Mesenchymal stem cell (in vitro differentiated cells and primary cell): ENCODE data around the gene MYLK2.

Experiments used
- DNase-seq: peaks from one replicate; pipeline ENCODE4 v3.0.0-alpha.2; 2013
- H2AFZ ChIP-seq: one replicate; pipeline ENCODE4 v1.6.1; 2013; ENCODE audit warnings: low read depth, mild to moderate bottlenecking, control low read depth, inconsistent platforms, low read length, moderate library complexity
- H2AK5ac ChIP-seq: 2 replicates; pipeline ENCODE4 v1.6.1; 2013; ENCODE audit warnings: low read length, moderate library complexity, mild to moderate bottlenecking, inconsistent platforms; ENCODE audit not compliant: severe bottlenecking
- H2BK120ac ChIP-seq: one replicate; pipeline ENCODE4 v1.6.1; 2013; ENCODE audit warnings: low read depth, mild to moderate bottlenecking, inconsistent platforms, low read length, moderate library complexity
- H2BK12ac ChIP-seq, 2 experiments: one replicate each; pipeline ENCODE4 v1.6.1; 2013; ENCODE audit warnings: inconsistent platforms in 2 of 2, low read length in 2 of 2, mild to moderate bottlenecking in 2 of 2, moderate library complexity in 2 of 2, control low read depth in 1 of 2
- H2BK15ac ChIP-seq: one replicate; pipeline ENCODE4 v1.6.1; 2013; ENCODE audit warnings: mild to moderate bottlenecking, low read depth, inconsistent platforms; ENCODE audit not compliant: poor library complexity, severe bottlenecking
- H2BK5ac ChIP-seq: 2 replicates; pipeline ENCODE4 v1.6.1; 2013; ENCODE audit warnings: low read depth, mild to moderate bottlenecking, low read length, control low read depth, inconsistent platforms; ENCODE audit not compliant: poor library complexity, severe bottlenecking
- H3K14ac ChIP-seq, 2 experiments: one replicate each; pipeline ENCODE4 v1.6.1; 2013; ENCODE audit warnings: inconsistent platforms in 2 of 2, low read length in 2 of 2, control low read depth in 1 of 2, mild to moderate bottlenecking in 1 of 2, moderate library complexity in 1 of 2
- H3K18ac ChIP-seq, 2 experiments: one replicate each; pipeline ENCODE4 v1.6.1; 2013; ENCODE audit warnings: inconsistent platforms in 2 of 2, low read length in 2 of 2, control low read depth in 1 of 2, low read depth in 1 of 2, mild to moderate bottlenecking in 1 of 2
- H3K23ac ChIP-seq, 2 experiments: one replicate each; pipeline ENCODE4 v1.6.1; 2013; ENCODE audit warnings: inconsistent platforms in 2 of 2, low read length in 2 of 2, mild to moderate bottlenecking in 2 of 2, moderate library complexity in 2 of 2, control low read depth in 1 of 2
- H3K27ac ChIP-seq: 2 replicates; pipeline ENCODE4 v1.5.1; 2013; ENCODE audit warnings: mild to moderate bottlenecking, moderate library complexity, low read length, control low read depth, inconsistent platforms; ENCODE audit not compliant: poor library complexity, severe bottlenecking
- H3K27me3 ChIP-seq, 2 experiments: 2 replicates each; pipeline versions ENCODE4 v1.6.1 to v1.7.0; 2013; ENCODE audit warnings: low read length in 2 of 2, mild to moderate bottlenecking in 2 of 2, moderate library complexity in 2 of 2, control low read depth in 1 of 2, inconsistent platforms in 1 of 2; ENCODE audit not compliant: control insufficient read depth in 1 of 2, insufficient read depth in 1 of 2
- H3K36me3 ChIP-seq, 2 experiments: 2 replicates each; pipeline versions ENCODE4 v1.6.1 to v1.7.0; 2013; ENCODE audit warnings: low read length in 2 of 2, control low read depth in 1 of 2, inconsistent platforms in 1 of 2, low read depth in 1 of 2, mild to moderate bottlenecking in 1 of 2; ENCODE audit not compliant: insufficient read depth in 2 of 2, control insufficient read depth in 1 of 2
- H3K4ac ChIP-seq, 2 experiments: one replicate each; pipeline ENCODE4 v1.6.1; 2013; ENCODE audit warnings: inconsistent platforms in 2 of 2, low read length in 2 of 2, mild to moderate bottlenecking in 2 of 2, moderate library complexity in 2 of 2, control low read depth in 1 of 2, low read depth in 1 of 2
- H3K4me1 ChIP-seq: 2 replicates; pipeline ENCODE4 v1.6.1; 2013; ENCODE audit warnings: low read depth, low read length, control low read depth; ENCODE audit not compliant: control insufficient read depth, insufficient read depth
- H3K4me2 ChIP-seq: 2 replicates; pipeline ENCODE4 v1.6.1; 2013; ENCODE audit warnings: low read length, mild to moderate bottlenecking, inconsistent platforms; ENCODE audit not compliant: poor library complexity, severe bottlenecking
- H3K4me3 ChIP-seq, 2 experiments: 2 replicates each; pipeline versions ENCODE4 v1.5.1 to v1.7.0; 2013; ENCODE audit warnings: low read length in 2 of 2, mild to moderate bottlenecking in 2 of 2, control low read depth in 1 of 2, low read depth in 1 of 2; ENCODE audit not compliant: insufficient read depth in 1 of 2
- H3K79me1 ChIP-seq: replicated peaks from 2 replicates; pipeline ENCODE4 v1.6.1; 2013; ENCODE audit warnings: mild to moderate bottlenecking, control low read depth, low read length, inconsistent platforms; ENCODE audit not compliant: poor library complexity, severe bottlenecking
- H3K9ac ChIP-seq: 2 replicates; pipeline ENCODE4 v1.7.0; 2013; ENCODE audit warnings: mild to moderate bottlenecking, low read length, moderate library complexity
- H3K9me3 ChIP-seq: 2 replicates; pipeline ENCODE4 v1.7.0; 2013; ENCODE audit warnings: mild to moderate bottlenecking, low read length; ENCODE audit not compliant: control insufficient read depth
- H4K8ac ChIP-seq: one replicate; pipeline ENCODE4 v1.6.1; 2013; ENCODE audit warnings: inconsistent platforms, mild to moderate bottlenecking, low read length, moderate library complexity
- H4K91ac ChIP-seq: one replicate; pipeline ENCODE4 v1.6.1; 2013; ENCODE audit warnings: mild to moderate bottlenecking, low read length, inconsistent platforms
- WGBS: methylation state at CpG from one replicate; pipeline ENCODE4 v1.1.7; 2013; ENCODE audit warnings: mixed read lengths; 5-methylcytosine and 5-hydroxymethylcytosine counted together

Gene MYLK2

DNA sequence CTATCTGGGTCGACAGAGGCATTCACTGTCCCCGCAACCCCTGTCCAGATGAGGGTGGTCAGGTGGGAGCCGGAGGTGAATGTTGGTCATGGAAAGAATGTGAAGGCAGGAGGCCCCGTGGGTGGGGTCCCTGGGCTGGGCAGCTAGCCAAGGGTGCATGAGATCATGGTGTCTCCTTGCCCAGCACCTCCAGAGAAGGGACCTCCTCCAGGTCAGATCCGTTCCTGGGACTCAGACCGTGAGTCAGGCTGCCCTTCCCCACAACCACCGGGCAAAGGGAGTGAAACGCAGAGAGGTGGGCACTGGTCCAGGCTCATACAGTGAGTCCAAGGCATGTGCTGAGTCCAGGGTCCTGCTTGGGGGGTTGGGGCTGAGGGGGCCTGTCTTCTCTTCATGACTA is 22.8 kb downstream of the MYLK2 start:
- H3K9me3 ChIP-seq, result no peaks in the 10 kb centered on the region
- 69% methylated on average over 8 of the region's 8 CpGs for WGBS

DNA sequence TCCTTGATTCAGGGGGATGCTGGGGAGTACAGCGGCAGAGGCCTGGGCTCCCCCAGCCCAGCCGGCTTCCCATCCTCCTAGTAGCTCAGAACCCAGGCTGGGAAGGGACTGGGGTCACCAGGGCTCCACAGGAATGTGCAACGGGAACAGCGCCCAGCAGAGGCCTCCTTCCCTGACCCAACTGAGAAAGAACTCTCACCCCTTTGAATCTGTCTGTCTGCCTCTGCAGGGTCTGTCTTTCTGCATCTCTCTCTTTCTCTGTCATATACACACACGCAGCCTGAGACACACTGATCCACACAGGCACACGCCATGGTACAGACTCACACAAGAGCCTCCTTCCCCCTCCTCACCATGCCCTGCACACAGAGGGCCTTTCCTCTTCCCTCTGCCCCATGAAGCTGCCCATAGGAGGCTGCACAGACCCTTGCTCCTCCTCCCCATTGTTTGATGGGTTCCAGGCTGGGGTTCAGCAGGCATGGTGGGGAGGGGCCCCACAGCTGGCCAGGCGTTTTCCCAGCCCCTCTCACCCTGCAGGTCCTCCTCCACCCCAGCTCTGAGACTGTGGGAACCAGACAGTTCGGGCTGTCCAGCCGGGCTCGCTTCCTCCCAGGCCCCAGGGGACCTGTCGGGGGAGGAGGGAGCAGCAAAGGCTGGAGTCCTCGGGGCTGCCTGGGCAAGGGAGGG is 23.5 kb downstream of the MYLK2 start:
- peak overlapping the region; percentile 5 for H3K4me2 ChIP-seq
- H3K4ac ChIP-seq, result peak overlapping the region in 1 of 2 experiments; percentile 13
- no peak overlapping the region for H3K9ac ChIP-seq
- H2AK5ac ChIP-seq, result peak overlapping the region; percentile 17
- peak overlapping the region; percentile 21 for H2BK120ac ChIP-seq
- WGBS, result 29% methylated on average over 10 of the region's 12 CpGs
- no peak overlapping the region for H3K4me3 ChIP-seq
- peak overlapping the region; percentile 60 for H3K27ac ChIP-seq
- peak overlapping the region; percentile 61 for H4K8ac ChIP-seq
- H2BK12ac ChIP-seq, result peak overlapping the region; percentile 7 to 23
- peak overlapping the region; percentile 13 to 81 for H3K18ac ChIP-seq
- no peaks in the 10 kb centered on the region for H3K79me1 ChIP-seq
- peaks cover 0 to 3% of the 10 kb centered on the region in 2 experiments for H3K36me3 ChIP-seq
- H2AFZ ChIP-seq, result no peak overlapping the region
- H3K4me1 ChIP-seq, result peaks cover 69% of the 10 kb centered on the region
- peaks cover 9 to 60% of the 10 kb centered on the region in 2 experiments for H3K27me3 ChIP-seq
- H3K23ac ChIP-seq, result no peak overlapping the region
- DNase-seq, result peak; percentile 80
- H2BK15ac ChIP-seq, result no peak overlapping the region
- peak overlapping the region; percentile 20 for H2BK5ac ChIP-seq
- peak overlapping the region in 1 of 2 experiments; percentile 5 for H3K14ac ChIP-seq
- H3K9me3 ChIP-seq, result no peaks in the 10 kb centered on the region
- H4K91ac ChIP-seq, result peak overlapping the region; percentile 78

More for the DNA sequence above, 22.8 kb downstream of the MYLK2 start:
- no peak overlapping the region for H3K9ac ChIP-seq
- no peak overlapping the region for H2BK12ac ChIP-seq
- H2BK15ac ChIP-seq, result peak overlapping the region; percentile 30
- H3K4me2 ChIP-seq, result peak overlapping the region; percentile 5
- H3K27me3 ChIP-seq, result peaks cover 2 to 60% of the 10 kb centered on the region in 2 experiments
- H3K4ac ChIP-seq, result no peak overlapping the region
- no peak overlapping the region for H2BK120ac ChIP-seq
- H2BK5ac ChIP-seq, result peak overlapping the region; percentile 19
- peak overlapping the region; percentile 91 for H2AK5ac ChIP-seq
- H3K79me1 ChIP-seq, result no peaks in the 10 kb centered on the region
- H3K4me3 ChIP-seq, result no peak overlapping the region
- no peak overlapping the region for H3K23ac ChIP-seq
- peak overlapping the region; percentile 60 for H3K27ac ChIP-seq
- H3K4me1 ChIP-seq, result peaks cover 75% of the 10 kb centered on the region
- no peak overlapping the region for H2AFZ ChIP-seq
- no peak overlapping the region for H4K8ac ChIP-seq
- H3K36me3 ChIP-seq, result peaks cover 0 to 3% of the 10 kb centered on the region in 2 experiments
- DNase-seq, result peak; percentile 43
- H4K91ac ChIP-seq, result no peak overlapping the region
- H3K18ac ChIP-seq, result peak overlapping the region in 1 of 2 experiments; percentile 49
- H3K14ac ChIP-seq, result peak overlapping the region in 1 of 2 experiments; percentile 47

- no peak overlapping the region for H3K9ac ChIP-seq
- no peak overlapping the region for H3K4me2 ChIP-seq
- H3K4me3 ChIP-seq, result no peak overlapping the region
- peak overlapping the region; percentile 14 for H2AK5ac ChIP-seq
- no peaks in the 10 kb centered on the region for H3K79me1 ChIP-seq
- peaks cover 62% of the 10 kb centered on the region for H3K4me1 ChIP-seq
- H2BK120ac ChIP-seq, result no peak overlapping the region
- H2BK12ac ChIP-seq, result no peak overlapping the region
- H3K27ac ChIP-seq, result peak overlapping the region; percentile 60
- WGBS, result 68% methylated on average over 6 of the region's 6 CpGs
- peak overlapping the region; percentile 20 for H2BK5ac ChIP-seq
- H3K9me3 ChIP-seq, result no peaks in the 10 kb centered on the region
- H3K18ac ChIP-seq, result peak overlapping the region in 1 of 2 experiments; percentile 81
- H3K4ac ChIP-seq, result no peak overlapping the region
- H3K27me3 ChIP-seq, result peaks cover 16 to 64% of the 10 kb centered on the region in 2 experiments
- no peak overlapping the region for H3K14ac ChIP-seq
- no peak for DNase-seq
- H2BK15ac ChIP-seq, result no peak overlapping the region
- peaks cover 0 to 3% of the 10 kb centered on the region in 2 experiments for H3K36me3 ChIP-seq
- H2AFZ ChIP-seq, result no peak overlapping the region
- peak overlapping the region; percentile 3 for H4K91ac ChIP-seq
- no peak overlapping the region for H3K23ac ChIP-seq
- H4K8ac ChIP-seq, result no peak overlapping the region
Measured at GRCh38 chr20:31843288-31843687, 24.1 kb downstream of the MYLK2 start.

DNA sequence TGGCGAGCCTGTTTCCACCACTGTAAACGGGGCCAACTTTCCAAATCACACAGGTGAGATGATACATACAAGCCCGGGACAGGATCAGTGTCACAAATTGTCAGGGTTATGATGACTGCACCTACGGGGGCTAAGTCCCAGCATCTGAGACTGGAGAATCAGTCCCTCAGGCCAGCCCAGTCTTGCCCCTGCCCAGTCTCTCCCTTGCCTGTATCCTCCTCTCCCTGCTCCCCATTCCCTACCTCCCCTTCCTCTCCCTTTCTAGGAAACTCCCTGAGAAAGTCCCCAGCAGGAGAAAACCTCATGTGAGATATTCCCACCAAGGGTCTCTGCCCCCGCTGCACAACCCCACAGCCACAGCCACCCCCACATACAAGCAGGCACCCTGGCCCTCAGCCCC is 24.7 kb downstream of the MYLK2 start:
- H3K4ac ChIP-seq, result no peak overlapping the region
- H3K9me3 ChIP-seq, result no peaks in the 10 kb centered on the region
- H3K14ac ChIP-seq, result no peak overlapping the region
- no peak overlapping the region for H2AFZ ChIP-seq
- H3K23ac ChIP-seq, result no peak overlapping the region
- H2BK12ac ChIP-seq, result no peak overlapping the region
- no peak overlapping the region for H3K18ac ChIP-seq
- H3K4me1 ChIP-seq, result peaks cover 59% of the 10 kb centered on the region
- DNase-seq, result no peak
- H3K4me3 ChIP-seq, result no peak overlapping the region
- H3K79me1 ChIP-seq, result no peaks in the 10 kb centered on the region
- no peak overlapping the region for H2BK120ac ChIP-seq
- peaks cover 22 to 70% of the 10 kb centered on the region in 2 experiments for H3K27me3 ChIP-seq
- WGBS, result 92% methylated on average over 5 of the region's 5 CpGs
- no peak overlapping the region for H2BK5ac ChIP-seq
- H3K9ac ChIP-seq, result no peak overlapping the region
- no peak overlapping the region for H4K91ac ChIP-seq
- no peak overlapping the region for H3K4me2 ChIP-seq
- peaks cover 0 to 3% of the 10 kb centered on the region in 2 experiments for H3K36me3 ChIP-seq
- no peak overlapping the region for H4K8ac ChIP-seq
- no peak overlapping the region for H2BK15ac ChIP-seq
- H3K27ac ChIP-seq, result no peak overlapping the region
- peak overlapping the region; percentile 60 for H2AK5ac ChIP-seq
